NB4 (cell line): Measurements from ENCODE around the gene HINT3.

Source experiments
- DNase-seq: peaks from one replicate; pipeline ENCODE4 v3.0.0; 2010; ENCODE audit warnings: low read depth
- H3K4me3 ChIP-seq: one replicate; pipeline ENCODE4 v1.5.1; 2011; ENCODE audit warnings: mild to moderate bottlenecking, low read depth, low read length, moderate library complexity
- MYC ChIP-seq: IDR thresholded peaks from 2 replicates; pipeline ENCODE4 v1.6.1; 2011; ENCODE audit warnings: low read depth, low read length
- POLR2A ChIP-seq: IDR thresholded peaks from 2 replicates; pipeline ENCODE4 v1.6.1; 2011; ENCODE audit warnings: mild to moderate bottlenecking; ENCODE audit not compliant: insufficient read length; ENCODE audit errors: extremely low read depth
- TF ChIP-seq, protein P1 (sequence below): IDR thresholded peaks from 2 replicates; pipeline ENCODE4 v1.6.1; 2011; ENCODE audit warnings: low read depth, low read length
- TF ChIP-seq, protein P2 (sequence below): IDR thresholded peaks from one replicate; pipeline ENCODE4 v1.5.1; 2012; ENCODE audit warnings: low read depth, low read length

The HINT3 gene

DNA sequence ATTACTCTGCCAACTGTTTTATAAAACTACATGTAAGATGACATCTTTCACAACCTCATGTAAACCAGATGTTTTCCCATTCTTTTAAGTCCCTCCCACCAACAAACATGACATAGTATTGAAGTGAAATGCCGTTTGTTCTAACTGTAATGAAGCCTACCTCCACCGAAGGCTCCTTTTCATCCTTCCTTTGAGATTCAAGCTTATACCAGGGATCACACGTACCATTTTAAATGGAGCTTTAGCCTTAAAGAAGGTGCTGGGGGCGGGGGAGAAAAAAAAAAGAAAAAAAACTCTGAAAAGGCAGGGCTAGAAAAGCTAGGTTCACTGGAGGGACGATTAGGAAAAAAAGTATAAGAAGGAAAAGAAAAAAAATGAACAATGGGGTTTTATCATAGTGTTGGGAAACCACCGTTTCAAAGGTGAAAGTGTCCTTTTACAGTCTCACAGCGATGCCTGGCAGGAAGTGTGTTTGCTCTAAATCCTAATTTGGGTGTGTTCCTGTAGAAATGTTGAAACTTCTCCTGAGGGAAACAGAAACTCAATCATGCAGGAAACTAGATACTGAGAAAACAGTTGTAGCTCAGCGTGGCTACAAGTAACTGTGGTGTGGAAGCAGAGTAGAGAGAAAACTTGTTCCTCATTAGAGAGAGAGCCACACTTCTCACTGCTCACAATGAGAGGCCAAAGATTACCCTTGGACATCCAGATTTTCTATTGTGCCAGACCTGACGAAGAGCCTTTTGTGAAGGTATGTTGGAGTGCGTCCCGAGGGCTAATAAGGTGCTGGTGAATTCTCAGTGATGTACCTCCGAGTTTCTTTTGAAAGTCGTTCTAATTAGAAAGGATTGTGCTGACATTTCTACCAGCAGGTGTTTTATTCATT lies 37.6 kb upstream of the HINT3 start:
- TF ChIP-seq MYC (peak; percentile 16; the same call in 1 of the 2 replicates), POLR2A (peak; percentile 36)
- TF ChIP-seq, protein P1, sequence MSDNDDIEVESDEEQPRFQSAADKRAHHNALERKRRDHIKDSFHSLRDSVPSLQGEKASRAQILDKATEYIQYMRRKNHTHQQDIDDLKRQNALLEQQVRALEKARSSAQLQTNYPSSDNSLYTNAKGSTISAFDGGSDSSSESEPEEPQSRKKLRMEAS, result peak; percentile 54
- TF ChIP-seq, protein P2, sequence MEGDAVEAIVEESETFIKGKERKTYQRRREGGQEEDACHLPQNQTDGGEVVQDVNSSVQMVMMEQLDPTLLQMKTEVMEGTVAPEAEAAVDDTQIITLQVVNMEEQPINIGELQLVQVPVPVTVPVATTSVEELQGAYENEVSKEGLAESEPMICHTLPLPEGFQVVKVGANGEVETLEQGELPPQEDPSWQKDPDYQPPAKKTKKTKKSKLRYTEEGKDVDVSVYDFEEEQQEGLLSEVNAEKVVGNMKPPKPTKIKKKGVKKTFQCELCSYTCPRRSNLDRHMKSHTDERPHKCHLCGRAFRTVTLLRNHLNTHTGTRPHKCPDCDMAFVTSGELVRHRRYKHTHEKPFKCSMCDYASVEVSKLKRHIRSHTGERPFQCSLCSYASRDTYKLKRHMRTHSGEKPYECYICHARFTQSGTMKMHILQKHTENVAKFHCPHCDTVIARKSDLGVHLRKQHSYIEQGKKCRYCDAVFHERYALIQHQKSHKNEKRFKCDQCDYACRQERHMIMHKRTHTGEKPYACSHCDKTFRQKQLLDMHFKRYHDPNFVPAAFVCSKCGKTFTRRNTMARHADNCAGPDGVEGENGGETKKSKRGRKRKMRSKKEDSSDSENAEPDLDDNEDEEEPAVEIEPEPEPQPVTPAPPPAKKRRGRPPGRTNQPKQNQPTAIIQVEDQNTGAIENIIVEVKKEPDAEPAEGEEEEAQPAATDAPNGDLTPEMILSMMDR, result no peak
- DNase-seq, result peak; percentile 90
- H3K4me3 ChIP-seq, result peak overlapping the region; percentile 76

DNA sequence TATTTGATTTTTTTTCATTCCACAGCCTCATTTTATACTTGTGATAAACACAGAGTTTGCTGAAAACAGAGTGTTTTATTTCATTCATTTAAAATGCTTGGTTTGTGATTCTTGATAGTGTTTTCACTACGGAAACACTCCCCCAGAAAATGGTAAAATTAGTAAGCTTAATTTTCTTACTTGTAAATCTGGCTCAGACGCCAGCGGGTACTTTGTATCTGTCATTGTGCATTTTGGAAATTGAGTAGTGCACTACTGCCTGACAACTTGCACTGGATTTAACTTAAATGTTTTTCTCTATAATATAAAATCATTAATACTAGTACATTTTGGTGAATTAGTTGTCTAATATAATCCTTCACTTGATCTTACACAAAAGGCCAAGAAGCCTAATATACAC lies 37.0 kb upstream of the HINT3 start:
- TF ChIP-seq, protein P2, result no peak
- TF ChIP-seq, protein P1, result no peak
- TF ChIP-seq POLR2A (no peak), MYC (no peak)
- H3K4me3 ChIP-seq, result peak overlapping the region; percentile 76
- DNase-seq, result no peak

DNA sequence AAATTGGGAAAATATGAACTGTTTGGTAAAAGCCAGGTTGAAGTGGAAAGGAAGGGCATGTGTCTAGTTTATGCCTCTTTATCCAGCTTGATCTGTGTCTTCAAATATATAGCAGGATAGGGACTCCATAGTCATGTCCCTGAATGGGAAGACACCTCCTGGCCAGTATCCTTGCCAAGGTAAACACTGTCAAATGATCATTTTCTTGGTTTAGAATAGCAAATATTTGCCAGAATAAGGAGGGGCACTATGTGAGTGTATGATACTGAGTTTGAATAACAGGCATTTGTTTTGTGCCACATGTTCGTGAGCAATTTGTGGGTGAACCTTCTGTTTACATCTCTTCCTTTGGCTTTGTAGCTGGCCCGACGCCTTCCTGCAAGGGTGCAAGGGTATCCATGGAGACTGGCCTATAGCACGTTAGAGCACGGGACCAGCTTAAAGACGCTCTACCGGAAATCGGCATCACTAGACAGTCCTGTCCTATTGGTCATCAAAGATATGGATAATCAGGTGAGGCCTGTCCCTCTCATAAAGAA lies 34.2 kb upstream of the HINT3 start:
- H3K4me3 ChIP-seq, result no peak overlapping the region
- TF ChIP-seq, protein P1, result no peak
- no peak for TF ChIP-seq POLR2A
- TF ChIP-seq MYC, result no peak
- TF ChIP-seq, protein P2, result no peak
- no peak for DNase-seq

DNA sequence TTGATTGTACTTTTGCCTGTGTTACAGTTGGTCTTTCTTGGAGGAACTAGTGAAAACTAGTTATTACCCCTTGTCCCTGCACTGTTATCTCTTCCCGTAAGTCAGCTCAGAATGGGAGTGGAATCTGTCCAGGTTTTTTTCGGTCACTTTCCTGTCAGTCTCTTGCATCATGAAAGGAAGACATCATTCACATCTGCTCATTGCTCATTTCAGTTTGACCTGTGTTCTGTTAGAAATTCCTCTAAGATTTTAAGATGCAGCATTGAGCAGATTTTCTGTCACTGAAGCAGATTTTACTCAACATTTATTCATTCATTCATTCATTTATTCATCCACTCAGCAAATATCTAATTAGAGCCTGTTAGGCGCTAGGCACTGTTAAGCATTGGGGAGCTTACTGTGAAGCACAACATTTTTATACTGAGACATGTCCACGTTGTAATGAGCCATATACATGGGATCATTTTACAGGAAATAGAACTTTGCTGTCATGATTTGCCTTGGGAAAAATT lies 33.1 kb upstream of the HINT3 start:
- no peak for DNase-seq
- no peak overlapping the region for H3K4me3 ChIP-seq
- no peak for TF ChIP-seq POLR2A
- no peak for TF ChIP-seq MYC
- TF ChIP-seq, protein P2, result no peak
- TF ChIP-seq, protein P1, result no peak

DNA sequence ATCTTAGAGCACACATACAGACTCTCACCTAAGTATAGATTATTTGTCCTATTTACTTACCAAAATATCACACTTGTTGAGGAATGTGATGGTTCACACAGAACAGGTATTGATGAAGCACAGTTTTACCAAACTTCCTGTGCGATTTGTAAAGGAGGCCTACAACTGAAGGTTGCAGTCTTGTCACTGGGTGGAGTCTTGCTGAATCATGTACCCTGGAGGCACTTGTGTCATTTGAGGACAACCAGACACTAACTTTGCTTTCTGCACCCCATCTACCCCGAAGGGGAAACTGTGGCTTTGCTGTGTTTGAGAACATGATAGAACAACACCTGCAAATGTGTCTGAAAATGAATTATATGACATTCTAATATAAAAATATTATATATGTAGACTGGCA lies 32.4 kb upstream of the HINT3 start:
- no peak overlapping the region for H3K4me3 ChIP-seq
- peak; percentile 80 for DNase-seq
- TF ChIP-seq, protein P1, result no peak

DNA sequence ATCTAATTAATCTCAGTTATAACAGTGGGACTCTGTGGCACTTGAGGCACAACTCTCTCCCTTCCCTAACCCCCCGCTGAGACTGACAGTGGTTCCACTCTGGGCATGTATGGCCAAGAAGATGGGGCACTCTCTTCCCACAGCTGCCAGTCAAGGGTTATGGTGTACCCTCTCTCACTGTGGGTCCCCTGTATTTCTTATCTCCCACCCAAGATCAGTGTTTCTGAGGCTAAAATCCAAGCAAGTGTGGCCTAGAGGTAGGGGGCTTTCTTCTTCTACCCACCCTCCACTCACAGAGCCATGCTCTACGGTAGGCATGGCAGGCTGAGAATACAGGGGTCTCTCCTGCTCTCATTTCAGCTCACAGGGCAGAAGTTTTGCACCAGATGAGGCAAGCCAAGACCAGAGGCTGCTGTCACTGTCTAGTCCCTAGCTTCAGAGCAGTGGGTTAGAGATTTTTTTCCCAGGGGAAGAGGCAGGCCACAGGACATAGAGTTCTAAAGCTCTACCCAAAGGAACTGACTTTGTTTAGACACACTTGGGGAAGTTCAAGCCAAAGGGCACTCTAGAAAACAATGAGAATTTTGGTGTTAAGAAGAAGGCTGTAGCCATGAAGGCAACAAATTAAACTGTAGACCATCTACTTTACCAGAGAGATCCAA lies 31.7 kb upstream of the HINT3 start:
- peak; percentile 72 for DNase-seq
- H3K4me3 ChIP-seq, result no peak overlapping the region
- TF ChIP-seq, protein P1, result no peak
- TF ChIP-seq MYC, result no peak
- TF ChIP-seq, protein P2, result no peak
- TF ChIP-seq POLR2A, result no peak
